HEK293 (cell line): Measurements from ENCODE around the gene C4BPB.

ENCODE experiments used
- CTCF ChIA-PET: fragments of 350-600 bp; formaldehyde crosslinking; extraction: SDS; loops from one replicate; lab custom pipeline; 2021; ENCODE audit warnings: antibody characterized with exemption; lab: Yijun Ruan, JAX
- POLR2A ChIA-PET: fragments of 300-600 bp; formaldehyde crosslinking; extraction: SDS; loops from one replicate; lab custom pipeline; 2020; ENCODE audit warnings: antibody characterized with exemption, inconsistent platforms; lab: Yijun Ruan, JAX
- H3K27ac ChIP-seq: fragments of 200-500 bp; sonication (Bioruptor generic); 2 replicates; pipeline ENCODE4 v1.5.1; 2014; ENCODE audit warnings: low read depth, low read length, control low read depth, inconsistent platforms; ENCODE audit errors: extremely low read depth
- H3K36me3 ChIP-seq, 2 experiments: fragments of 200-500 bp in 1 of 2; sonication (Bioruptor generic) in 1 of 2; 1 replicate in 1 of 2; 2 replicates in 1 of 2; pipeline ENCODE4 v1.5.1; 2014 to 2017; ENCODE audit warnings: inconsistent platforms in 2 of 2, low read length in 2 of 2; ENCODE audit not compliant: control insufficient read depth in 2 of 2, insufficient read depth in 1 of 2
- H3K4me1 ChIP-seq: fragments of 200-500 bp; sonication (Bioruptor generic); 2 replicates; pipeline ENCODE4 v1.5.1; 2014; ENCODE audit warnings: mild to moderate bottlenecking, low read length, inconsistent platforms; ENCODE audit not compliant: control insufficient read depth, insufficient read depth
- H3K4me3 ChIP-seq: 2 replicates; pipeline ENCODE4 v1.5.1; 2011; ENCODE audit warnings: low read depth, mild to moderate bottlenecking, control low read depth, low read length, moderate library complexity
- H3K9me3 ChIP-seq: fragments of 200-500 bp; sonication (Bioruptor generic); 2 replicates; pipeline ENCODE4 v1.5.1; 2014; ENCODE audit warnings: low read depth, low read length, inconsistent platforms; ENCODE audit not compliant: control insufficient read depth, insufficient read depth
- GLIS2 ChIP-seq: fragments of 450-650 bp; formaldehyde crosslinking; IDR thresholded peaks from 2 replicates; pipeline ENCODE4 v1.5.1; 2016; ENCODE audit warnings: missing biosample characterization, missing genetic modification characterization
- HOXD13 ChIP-seq: sonication (generic); formaldehyde crosslinking; IDR thresholded peaks from 2 replicates; pipeline ENCODE4 v1.8.0; 2022; ENCODE audit warnings: missing genetic modification reagents, borderline replicate concordance
- OSR2 ChIP-seq: fragments of 450-650 bp; formaldehyde crosslinking; IDR thresholded peaks from 2 replicates; pipeline ENCODE4 v1.5.1; 2016; ENCODE audit warnings: missing biosample characterization, missing genetic modification characterization
- REPIN1 ChIP-seq: fragments of 450-650 bp; formaldehyde crosslinking; IDR thresholded peaks from 2 replicates; pipeline ENCODE4 v1.5.1; 2017; ENCODE audit warnings: missing biosample characterization, missing genetic modification characterization, low read depth
- SCRT1 ChIP-seq: fragments of 450-650 bp; formaldehyde crosslinking; IDR thresholded peaks from 2 replicates; pipeline ENCODE4 v1.5.1; 2016; ENCODE audit warnings: missing biosample characterization, missing genetic modification characterization, borderline replicate concordance
- TRIM28 ChIP-seq: IDR thresholded peaks from 2 replicates; pipeline ENCODE4 v1.6.1; 2011; ENCODE audit warnings: low read length, control low read depth, borderline replicate concordance
- ZBTB48 ChIP-seq: fragments of 450-650 bp; formaldehyde crosslinking; IDR thresholded peaks from 2 replicates; pipeline ENCODE4 v1.5.1; 2016; ENCODE audit warnings: missing biosample characterization, missing genetic modification characterization
- ZFP69B ChIP-seq: fragments of 450-650 bp; formaldehyde crosslinking; IDR thresholded peaks from 2 replicates; pipeline ENCODE4 v1.5.1; 2016; ENCODE audit warnings: missing biosample characterization, missing genetic modification characterization
- ZIC2 ChIP-seq: fragments of 450-650 bp; formaldehyde crosslinking; IDR thresholded peaks from 2 replicates; pipeline ENCODE4 v1.5.1; 2016; ENCODE audit warnings: missing biosample characterization, missing genetic modification characterization
- ZNF132 ChIP-seq: fragments of 450-650 bp; formaldehyde crosslinking; IDR thresholded peaks from 2 replicates; pipeline ENCODE4 v1.5.1; 2017; ENCODE audit warnings: missing biosample characterization, missing genetic modification characterization, borderline replicate concordance
- ZNF174 ChIP-seq: fragments of 450-650 bp; formaldehyde crosslinking; IDR thresholded peaks from 2 replicates; pipeline ENCODE4 v1.5.0; 2017; ENCODE audit warnings: missing biosample characterization, mild to moderate bottlenecking, missing genetic modification characterization
- ZNF660 ChIP-seq: fragments of 450-650 bp; IDR thresholded peaks from 2 replicates; pipeline ENCODE4 v1.5.1; 2018; ENCODE audit warnings: missing biosample characterization, mild to moderate bottlenecking, missing genetic modification characterization
- ZSCAN16 ChIP-seq: fragments of 450-650 bp; formaldehyde crosslinking; IDR thresholded peaks from 2 replicates; pipeline ENCODE4 v1.5.1; 2016; ENCODE audit warnings: missing biosample characterization, missing genetic modification characterization
- ZXDB ChIP-seq: fragments of 450-650 bp; formaldehyde crosslinking; IDR thresholded peaks from 2 replicates; pipeline ENCODE4 v1.5.1; 2016; ENCODE audit warnings: missing biosample characterization, missing genetic modification characterization
- TF ChIP-seq, protein P1 (sequence below): fragments of 450-650 bp; formaldehyde crosslinking; conservative IDR thresholded peaks from 2 replicates; pipeline ENCODE4 v1.5.1; 2016; ENCODE audit warnings: low read depth, missing biosample characterization, missing genetic modification characterization
- TF ChIP-seq, protein P2 (sequence below): fragments of 450-650 bp; formaldehyde crosslinking; IDR thresholded peaks from 2 replicates; pipeline ENCODE4 v1.5.1; 2016; ENCODE audit warnings: missing biosample characterization, missing genetic modification characterization
- TF ChIP-seq, protein P3 (sequence below): fragments of 450-650 bp; formaldehyde crosslinking; conservative IDR thresholded peaks from 2 replicates; pipeline ENCODE4 v1.5.1; 2016; ENCODE audit warnings: low read depth, missing biosample characterization, missing genetic modification characterization
- TF ChIP-seq, protein P4 (sequence below): fragments of 450-650 bp; formaldehyde crosslinking; IDR thresholded peaks from 2 replicates; pipeline ENCODE4 v1.5.1; 2016; ENCODE audit warnings: missing biosample characterization, missing genetic modification characterization
- TF ChIP-seq, protein P5 (sequence below): fragments of 450-650 bp; formaldehyde crosslinking; IDR thresholded peaks from 2 replicates; pipeline ENCODE4 v1.5.1; 2017; ENCODE audit warnings: missing biosample characterization, missing genetic modification characterization

The C4BPB gene

DNA sequence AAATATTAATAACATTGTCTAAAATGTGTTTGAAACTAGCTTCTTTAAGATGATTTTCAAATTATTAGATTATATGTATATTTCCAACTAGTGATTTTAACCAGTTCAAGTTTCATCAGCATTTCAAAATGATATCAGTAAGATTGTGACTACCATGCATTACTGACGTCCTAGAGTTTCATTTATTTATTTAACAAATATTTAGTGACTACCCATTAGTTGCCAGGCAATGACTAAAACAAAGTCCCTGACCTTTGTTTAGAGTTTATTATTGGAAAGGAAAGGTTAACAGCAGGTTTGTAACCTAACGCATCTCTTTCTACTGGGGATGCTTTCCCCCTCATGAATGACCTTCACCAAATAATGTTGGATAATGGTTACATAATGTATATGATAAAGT is 7.6 kb upstream of the C4BPB start (continued):
- TF ChIP-seq TRIM28 (no peak), ZSCAN16 (tag by site-specific recombination) (no peak)
- TF ChIP-seq, protein P1, sequence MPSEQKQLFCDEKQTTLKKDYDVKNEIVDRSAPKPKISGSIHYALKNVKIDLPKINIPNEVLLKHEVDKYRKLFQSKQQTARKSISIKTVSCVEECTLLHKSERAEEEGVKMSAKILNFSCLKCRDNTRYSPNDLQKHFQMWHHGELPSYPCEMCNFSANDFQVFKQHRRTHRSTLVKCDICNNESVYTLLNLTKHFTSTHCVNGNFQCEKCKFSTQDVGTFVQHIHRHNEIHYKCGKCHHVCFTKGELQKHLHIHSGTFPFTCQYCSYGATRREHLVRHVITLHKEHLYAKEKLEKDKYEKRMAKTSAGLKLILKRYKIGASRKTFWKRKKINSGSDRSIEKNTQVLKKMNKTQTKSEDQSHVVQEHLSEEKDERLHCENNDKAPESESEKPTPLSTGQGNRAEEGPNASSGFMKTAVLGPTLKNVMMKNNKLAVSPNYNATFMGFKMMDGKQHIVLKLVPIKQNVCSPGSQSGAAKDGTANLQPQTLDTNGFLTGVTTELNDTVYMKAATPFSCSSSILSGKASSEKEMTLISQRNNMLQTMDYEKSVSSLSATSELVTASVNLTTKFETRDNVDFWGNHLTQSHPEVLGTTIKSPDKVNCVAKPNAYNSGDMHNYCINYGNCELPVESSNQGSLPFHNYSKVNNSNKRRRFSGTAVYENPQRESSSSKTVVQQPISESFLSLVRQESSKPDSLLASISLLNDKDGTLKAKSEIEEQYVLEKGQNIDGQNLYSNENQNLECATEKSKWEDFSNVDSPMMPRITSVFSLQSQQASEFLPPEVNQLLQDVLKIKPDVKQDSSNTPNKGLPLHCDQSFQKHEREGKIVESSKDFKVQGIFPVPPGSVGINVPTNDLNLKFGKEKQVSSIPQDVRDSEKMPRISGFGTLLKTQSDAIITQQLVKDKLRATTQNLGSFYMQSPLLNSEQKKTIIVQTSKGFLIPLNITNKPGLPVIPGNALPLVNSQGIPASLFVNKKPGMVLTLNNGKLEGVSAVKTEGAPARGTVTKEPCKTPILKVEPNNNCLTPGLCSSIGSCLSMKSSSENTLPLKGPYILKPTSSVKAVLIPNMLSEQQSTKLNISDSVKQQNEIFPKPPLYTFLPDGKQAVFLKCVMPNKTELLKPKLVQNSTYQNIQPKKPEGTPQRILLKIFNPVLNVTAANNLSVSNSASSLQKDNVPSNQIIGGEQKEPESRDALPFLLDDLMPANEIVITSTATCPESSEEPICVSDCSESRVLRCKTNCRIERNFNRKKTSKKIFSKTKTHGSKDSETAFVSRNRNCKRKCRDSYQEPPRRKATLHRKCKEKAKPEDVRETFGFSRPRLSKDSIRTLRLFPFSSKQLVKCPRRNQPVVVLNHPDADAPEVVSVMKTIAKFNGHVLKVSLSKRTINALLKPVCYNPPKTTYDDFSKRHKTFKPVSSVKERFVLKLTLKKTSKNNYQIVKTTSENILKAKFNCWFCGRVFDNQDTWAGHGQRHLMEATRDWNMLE (tag by site-specific recombination) = no peak

DNA sequence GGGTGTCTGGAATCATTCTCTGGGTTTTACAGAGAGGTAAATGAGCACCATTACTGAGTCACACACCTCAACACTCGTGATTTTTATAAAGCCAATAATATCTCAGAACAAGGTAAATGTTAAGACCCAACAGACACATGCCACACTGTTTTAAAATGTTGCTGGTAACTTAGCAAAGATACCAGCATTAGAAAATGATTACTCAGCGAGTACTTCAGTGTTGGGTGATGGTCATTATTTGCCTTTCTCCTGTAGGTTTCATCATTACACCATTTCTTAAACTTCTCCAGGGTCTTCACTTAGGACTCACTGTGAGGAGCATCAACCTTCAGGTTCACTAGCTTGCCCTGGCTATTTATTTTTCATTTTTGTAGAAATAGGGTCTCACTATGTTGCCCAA is 6.9 kb upstream of the C4BPB start:
- POLR2A ChIA-PET = no interaction called here
- no peaks in the 10 kb centered on the region for H3K9me3 ChIP-seq
- no peaks in the 10 kb centered on the region for H3K4me1 ChIP-seq
- no peak overlapping the region for H3K27ac ChIP-seq
- no peak overlapping the region for H3K4me3 ChIP-seq
- TF ChIP-seq, protein P2, sequence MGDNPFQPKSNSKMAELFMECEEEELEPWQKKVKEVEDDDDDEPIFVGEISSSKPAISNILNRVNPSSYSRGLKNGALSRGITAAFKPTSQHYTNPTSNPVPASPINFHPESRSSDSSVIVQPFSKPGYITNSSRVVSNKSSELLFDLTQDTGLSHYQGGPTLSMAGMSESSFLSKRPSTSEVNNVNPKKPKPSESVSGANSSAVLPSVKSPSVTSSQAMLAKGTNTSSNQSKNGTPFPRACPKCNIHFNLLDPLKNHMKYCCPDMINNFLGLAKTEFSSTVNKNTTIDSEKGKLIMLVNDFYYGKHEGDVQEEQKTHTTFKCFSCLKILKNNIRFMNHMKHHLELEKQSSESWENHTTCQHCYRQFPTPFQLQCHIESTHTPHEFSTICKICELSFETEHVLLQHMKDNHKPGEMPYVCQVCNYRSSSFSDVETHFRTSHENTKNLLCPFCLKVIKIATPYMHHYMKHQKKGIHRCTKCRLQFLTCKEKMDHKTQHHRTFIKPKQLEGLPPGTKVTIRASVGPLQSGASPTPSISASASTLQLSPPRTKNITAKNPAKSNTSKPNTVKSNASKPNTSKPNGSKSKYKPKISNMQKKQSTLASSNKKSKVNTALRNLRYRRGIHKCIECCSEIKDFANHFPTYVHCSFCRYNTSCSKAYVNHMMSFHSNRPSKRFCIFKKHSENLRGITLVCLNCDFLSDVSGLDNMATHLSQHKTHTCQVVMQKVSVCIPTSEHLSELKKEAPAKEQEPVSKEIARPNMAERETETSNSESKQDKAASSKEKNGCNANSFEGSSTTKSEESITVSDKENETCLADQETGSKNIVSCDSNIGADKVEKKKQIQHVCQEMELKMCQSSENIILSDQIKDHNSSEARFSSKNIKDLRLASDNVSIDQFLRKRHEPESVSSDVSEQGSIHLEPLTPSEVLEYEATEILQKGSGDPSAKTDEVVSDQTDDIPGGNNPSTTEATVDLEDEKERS = no peak
- TF ChIP-seq ZFP69B (tag by site-specific recombination) (no peak), ZBTB48 (tag by site-specific recombination) (no peak), ZNF174 (no peak), GLIS2 (tag by site-specific recombination) (no peak), ZNF660 (tag by site-specific recombination) (no peak), OSR2 (tag by site-specific recombination) (no peak), ZIC2 (tag by site-specific recombination) (no peak), ZXDB (tag by site-specific recombination) (no peak), SCRT1 (no peak), TRIM28 (no peak), HOXD13 (CRISPR knock-in tag) (no peak), ZNF132 (tag by site-specific recombination) (no peak), REPIN1 (tag by site-specific recombination) (no peak)
- TF ChIP-seq, protein P3, sequence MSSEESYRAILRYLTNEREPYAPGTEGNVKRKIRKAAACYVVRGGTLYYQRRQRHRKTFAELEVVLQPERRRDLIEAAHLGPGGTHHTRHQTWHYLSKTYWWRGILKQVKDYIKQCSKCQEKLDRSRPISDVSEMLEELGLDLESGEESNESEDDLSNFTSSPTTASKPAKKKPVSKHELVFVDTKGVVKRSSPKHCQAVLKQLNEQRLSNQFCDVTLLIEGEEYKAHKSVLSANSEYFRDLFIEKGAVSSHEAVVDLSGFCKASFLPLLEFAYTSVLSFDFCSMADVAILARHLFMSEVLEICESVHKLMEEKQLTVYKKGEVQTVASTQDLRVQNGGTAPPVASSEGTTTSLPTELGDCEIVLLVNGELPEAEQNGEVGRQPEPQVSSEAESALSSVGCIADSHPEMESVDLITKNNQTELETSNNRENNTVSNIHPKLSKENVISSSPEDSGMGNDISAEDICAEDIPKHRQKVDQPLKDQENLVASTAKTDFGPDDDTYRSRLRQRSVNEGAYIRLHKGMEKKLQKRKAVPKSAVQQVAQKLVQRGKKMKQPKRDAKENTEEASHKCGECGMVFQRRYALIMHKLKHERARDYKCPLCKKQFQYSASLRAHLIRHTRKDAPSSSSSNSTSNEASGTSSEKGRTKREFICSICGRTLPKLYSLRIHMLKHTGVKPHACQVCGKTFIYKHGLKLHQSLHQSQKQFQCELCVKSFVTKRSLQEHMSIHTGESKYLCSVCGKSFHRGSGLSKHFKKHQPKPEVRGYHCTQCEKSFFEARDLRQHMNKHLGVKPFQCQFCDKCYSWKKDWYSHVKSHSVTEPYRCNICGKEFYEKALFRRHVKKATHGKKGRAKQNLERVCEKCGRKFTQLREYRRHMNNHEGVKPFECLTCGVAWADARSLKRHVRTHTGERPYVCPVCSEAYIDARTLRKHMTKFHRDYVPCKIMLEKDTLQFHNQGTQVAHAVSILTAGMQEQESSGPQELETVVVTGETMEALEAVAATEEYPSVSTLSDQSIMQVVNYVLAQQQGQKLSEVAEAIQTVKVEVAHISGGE = no peak
- TF ChIP-seq, protein P4, sequence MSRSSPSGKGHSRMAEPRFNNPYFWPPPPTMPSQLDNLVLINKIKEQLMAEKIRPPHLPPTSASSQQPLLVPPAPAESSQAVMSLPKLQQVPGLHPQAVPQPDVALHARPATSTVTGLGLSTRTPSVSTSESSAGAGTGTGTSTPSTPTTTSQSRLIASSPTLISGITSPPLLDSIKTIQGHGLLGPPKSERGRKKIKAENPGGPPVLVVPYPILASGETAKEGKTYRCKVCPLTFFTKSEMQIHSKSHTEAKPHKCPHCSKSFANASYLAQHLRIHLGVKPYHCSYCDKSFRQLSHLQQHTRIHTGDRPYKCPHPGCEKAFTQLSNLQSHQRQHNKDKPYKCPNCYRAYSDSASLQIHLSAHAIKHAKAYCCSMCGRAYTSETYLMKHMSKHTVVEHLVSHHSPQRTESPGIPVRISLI (tag by site-specific recombination) = no peak
- TF ChIP-seq, protein P5, sequence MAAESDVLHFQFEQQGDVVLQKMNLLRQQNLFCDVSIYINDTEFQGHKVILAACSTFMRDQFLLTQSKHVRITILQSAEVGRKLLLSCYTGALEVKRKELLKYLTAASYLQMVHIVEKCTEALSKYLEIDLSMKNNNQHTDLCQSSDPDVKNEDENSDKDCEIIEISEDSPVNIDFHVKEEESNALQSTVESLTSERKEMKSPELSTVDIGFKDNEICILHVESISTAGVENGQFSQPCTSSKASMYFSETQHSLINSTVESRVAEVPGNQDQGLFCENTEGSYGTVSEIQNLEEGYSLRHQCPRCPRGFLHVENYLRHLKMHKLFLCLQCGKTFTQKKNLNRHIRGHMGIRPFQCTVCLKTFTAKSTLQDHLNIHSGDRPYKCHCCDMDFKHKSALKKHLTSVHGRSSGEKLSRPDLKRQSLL (tag by site-specific recombination) = no peak
- H3K36me3 ChIP-seq = no peaks in the 10 kb centered on the region
- CTCF ChIA-PET = interaction anchor here (0.8 to 1.5 kb wide), 2 partner anchors 10 to 323 kb away, joined by 3 read pairs; no protein-coding TSS in a partner anchor
